C4-2B (cell line): ENCODE data around the gene TIMELESS.

Source experiments
- H3K27ac ChIP-seq: fragments of 450-650 bp; 2 replicates; pipeline ENCODE4 v1.5.1; 2017
- CTCF ChIP-seq: fragments of 450-650 bp; conservative IDR thresholded peaks from 2 replicates; pipeline ENCODE4 v1.5.1; 2017; ENCODE audit warnings: mild to moderate bottlenecking
- ZFX ChIP-seq: fragments of 450-650 bp; IDR thresholded peaks from 2 replicates; pipeline ENCODE4 v1.6.1; 2017

Gene TIMELESS

GRCh38 chr12:56431288-56431687, 17.9 kb downstream of the TIMELESS start:
- H3K27ac ChIP-seq = no peak overlapping the region
- TF ChIP-seq ZFX (no peak), CTCF (no peak)

- no peak overlapping the region for H3K27ac ChIP-seq
- TF ChIP-seq CTCF (no peak), ZFX (no peak)
These were observed 23.2 kb downstream of the TIMELESS start for GRCh38 chr12:56425940-56426438.

- TF ChIP-seq CTCF (no peak), ZFX (no peak)
- no peak overlapping the region for H3K27ac ChIP-seq
These were observed 24.0 kb downstream of the TIMELESS start for GRCh38 chr12:56425193-56425592.

GRCh38 chr12:56420411-56420810, 28.8 kb downstream of the TIMELESS start:
- no peak overlapping the region for H3K27ac ChIP-seq
- TF ChIP-seq ZFX (no peak), CTCF (no peak)

- TF ChIP-seq CTCF (no peak), ZFX (no peak)
- H3K27ac ChIP-seq = no peak overlapping the region
These were observed 31.5 kb downstream of the TIMELESS start for GRCh38 chr12:56417739-56418138.

- TF ChIP-seq CTCF (no peak), ZFX (no peak)
- no peak overlapping the region for H3K27ac ChIP-seq
These were observed 34.8 kb downstream of the TIMELESS start for GRCh38 chr12:56414401-56414800.

GRCh38 chr12:56413392-56413791, 35.8 kb downstream of the TIMELESS start:
- no peak overlapping the region for H3K27ac ChIP-seq
- no peak for TF ChIP-seq ZFX
- no peak for TF ChIP-seq CTCF
